ENCODE measurements around the gene VPS37C.

GRCh38 chr11:61109671-61110070 lies 51.6 kb downstream of the VPS37C start:
- no peak for TF ChIP-seq REST (IDR thresholded peaks at IDR 0.05; ENCODE audit: insufficient read depth in 1 of 2, low read depth in 2 of 2, low read length in 1 of 2)
- TF ChIP-seq, protein P1, sequence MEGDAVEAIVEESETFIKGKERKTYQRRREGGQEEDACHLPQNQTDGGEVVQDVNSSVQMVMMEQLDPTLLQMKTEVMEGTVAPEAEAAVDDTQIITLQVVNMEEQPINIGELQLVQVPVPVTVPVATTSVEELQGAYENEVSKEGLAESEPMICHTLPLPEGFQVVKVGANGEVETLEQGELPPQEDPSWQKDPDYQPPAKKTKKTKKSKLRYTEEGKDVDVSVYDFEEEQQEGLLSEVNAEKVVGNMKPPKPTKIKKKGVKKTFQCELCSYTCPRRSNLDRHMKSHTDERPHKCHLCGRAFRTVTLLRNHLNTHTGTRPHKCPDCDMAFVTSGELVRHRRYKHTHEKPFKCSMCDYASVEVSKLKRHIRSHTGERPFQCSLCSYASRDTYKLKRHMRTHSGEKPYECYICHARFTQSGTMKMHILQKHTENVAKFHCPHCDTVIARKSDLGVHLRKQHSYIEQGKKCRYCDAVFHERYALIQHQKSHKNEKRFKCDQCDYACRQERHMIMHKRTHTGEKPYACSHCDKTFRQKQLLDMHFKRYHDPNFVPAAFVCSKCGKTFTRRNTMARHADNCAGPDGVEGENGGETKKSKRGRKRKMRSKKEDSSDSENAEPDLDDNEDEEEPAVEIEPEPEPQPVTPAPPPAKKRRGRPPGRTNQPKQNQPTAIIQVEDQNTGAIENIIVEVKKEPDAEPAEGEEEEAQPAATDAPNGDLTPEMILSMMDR (IDR thresholded peaks at IDR 0.05), result no peak
- no peak for TF ChIP-seq POLR2AphosphoS5 (IDR thresholded peaks at IDR 0.05; ENCODE audit: low read depth, low read length)
- TF ChIP-seq TCF7L2 (IDR thresholded peaks at IDR 0.05; ENCODE audit: low read depth, low read length), result no peak
